HL-60/S4 treated with phorbol 12-myristate 13-acetate at 8.2 ng/mL for 4 days and 3 days (cell line): ENCODE data around the gene MADD.

Experiments
- in situ Hi-C: fragments of 300-500 bp; cut with MboI; formaldehyde crosslinking; loops from 2 replicates; pipeline ENCODE4 v1.15.0; 2022; ENCODE audit warnings: low sequenced_read_pairs

MADD gene

GRCh38 chr11:47269829-47270305 lies at the start of gene MADD:
Gene MADD, plus strand, starts transcription at chr11:47270133.
- in situ Hi-C loops = no loop called here

- in situ Hi-C loops = no loop called here
Measured at GRCh38 chr11:47220401-47220821, 49.5 kb upstream of the MADD start.

GRCh38 chr11:47222696-47223095 lies 47.2 kb upstream of the MADD start:
- in situ Hi-C loops = no loop called here

GRCh38 chr11:47225552-47226400 lies 44.2 kb upstream of the MADD start:
- in situ Hi-C loops = no loop called here

GRCh38 chr11:47229161-47229560 lies 40.8 kb upstream of the MADD start:
- in situ Hi-C loops = no loop called here

- in situ Hi-C loops = no loop called here
Measured at GRCh38 chr11:47233051-47233450, 36.9 kb upstream of the MADD start.

- in situ Hi-C loops = no loop called here
Measured at GRCh38 chr11:47233989-47234668, 35.8 kb upstream of the MADD start.

GRCh38 chr11:47234669-47235100 lies 35.2 kb upstream of the MADD start:
- in situ Hi-C loops = no loop called here

GRCh38 chr11:47235163-47235562 lies 34.8 kb upstream of the MADD start:
- in situ Hi-C loops = no loop called here

- in situ Hi-C loops = no loop called here
Measured at GRCh38 chr11:47236482-47236881, 33.5 kb upstream of the MADD start.

GRCh38 chr11:47239852-47240251 lies 30.1 kb upstream of the MADD start:
- in situ Hi-C loops = no loop called here

- in situ Hi-C loops = no loop called here
Measured at GRCh38 chr11:47241841-47242301, 28.1 kb upstream of the MADD start.

- in situ Hi-C loops = no loop called here
Measured at GRCh38 chr11:47242596-47243192, 27.2 kb upstream of the MADD start.

- in situ Hi-C loops = no loop called here
Measured at GRCh38 chr11:47243454-47243853, 26.5 kb upstream of the MADD start.

GRCh38 chr11:47244448-47245350 lies 25.2 kb upstream of the MADD start:
- in situ Hi-C loops = no loop called here

GRCh38 chr11:47245611-47246357 lies 24.1 kb upstream of the MADD start:
- in situ Hi-C loops = no loop called here

- in situ Hi-C loops = no loop called here
Measured at GRCh38 chr11:47247502-47247901, 22.4 kb upstream of the MADD start.

- in situ Hi-C loops = no loop called here
Measured at GRCh38 chr11:47248304-47248663, 21.6 kb upstream of the MADD start.

- in situ Hi-C loops = no loop called here
Measured at GRCh38 chr11:47248664-47249377, 21.1 kb upstream of the MADD start, which contains the start of gene ACP2. Gene ACP2, minus strand, starts transcription at chr11:47248814. Its CDS starts 25 bp downstream, at chr11:47248789.
